NCI-H1048 (cell line): Measurements from ENCODE around the gene HOXC6.

Source experiments
- DNase-seq: peaks from one replicate; lab custom pipeline; 2025; lab: John Stamatoyannopoulos, UW

Gene HOXC6

GRCh38 chr12:53990311-53991076 lies 37.7 kb upstream of the HOXC6 start:
- no peak for DNase-seq

GRCh38 chr12:53991077-53991460 lies 37.2 kb upstream of the HOXC6 start:
- no peak for DNase-seq

GRCh38 chr12:53992377-53992889 lies 35.8 kb upstream of the HOXC6 start:
- DNase-seq: no peak

- DNase-seq: no peak
Observed at GRCh38 chr12:53993162-53994008, 34.9 kb upstream of the HOXC6 start.

GRCh38 chr12:53994009-53994263 lies 34.3 kb upstream of the HOXC6 start:
- no peak for DNase-seq

GRCh38 chr12:53994264-53995001 lies 33.8 kb upstream of the HOXC6 start:
- no peak for DNase-seq

GRCh38 chr12:53995002-53995377 lies 33.2 kb upstream of the HOXC6 start:
- no peak for DNase-seq

GRCh38 chr12:53995378-53996239 lies 32.6 kb upstream of the HOXC6 start:
- no peak for DNase-seq

GRCh38 chr12:53996240-53997203 lies 31.7 kb upstream of the HOXC6 start:
- no peak for DNase-seq

GRCh38 chr12:53997204-53998109 lies 30.8 kb upstream of the HOXC6 start:
- no peak for DNase-seq

GRCh38 chr12:53998110-53998899 lies 29.9 kb upstream of the HOXC6 start:
- DNase-seq: no peak

GRCh38 chr12:53998900-53999236 lies 29.4 kb upstream of the HOXC6 start:
- no peak for DNase-seq

- peak; percentile 55 for DNase-seq
Observed at GRCh38 chr12:53999559-54000115, 28.6 kb upstream of the HOXC6 start.

- DNase-seq: no peak
Observed at GRCh38 chr12:54000116-54001114, 27.8 kb upstream of the HOXC6 start, which contains the start of gene HOXC9. Gene HOXC9, plus strand, starts transcription at chr12:54000161. Its CDS starts 28 bp downstream, at chr12:54000189.

- DNase-seq: no peak
Observed at GRCh38 chr12:54001283-54002187, 26.7 kb upstream of the HOXC6 start.
